Measurements from ENCODE around the gene CPLANE2.
"Not testable (repeated sequence)": the region's sequence is repeated elsewhere in the genome, so short reads cannot be mapped to it uniquely, and the experiment has no call there.

Gene CPLANE2

GRCh38 chr1:16248603-16249516 lies 11.9 kb upstream of the CPLANE2 start:
- DNase-seq = no peak

GRCh38 chr1:16248007-16248436 lies 11.0 kb upstream of the CPLANE2 start:
- DNase-seq = no peak

- DNase-seq = no peak
These were observed 10.5 kb upstream of the CPLANE2 start for GRCh38 chr1:16247441-16247840.

GRCh38 chr1:16246961-16247360 lies 10.0 kb upstream of the CPLANE2 start:
- DNase-seq = no peak

- not testable (repeated sequence) for DNase-seq
These were observed 9.3 kb upstream of the CPLANE2 start for GRCh38 chr1:16246239-16246638.

- no peak for DNase-seq
These were observed 8.7 kb upstream of the CPLANE2 start for GRCh38 chr1:16245476-16246196.

DNA sequence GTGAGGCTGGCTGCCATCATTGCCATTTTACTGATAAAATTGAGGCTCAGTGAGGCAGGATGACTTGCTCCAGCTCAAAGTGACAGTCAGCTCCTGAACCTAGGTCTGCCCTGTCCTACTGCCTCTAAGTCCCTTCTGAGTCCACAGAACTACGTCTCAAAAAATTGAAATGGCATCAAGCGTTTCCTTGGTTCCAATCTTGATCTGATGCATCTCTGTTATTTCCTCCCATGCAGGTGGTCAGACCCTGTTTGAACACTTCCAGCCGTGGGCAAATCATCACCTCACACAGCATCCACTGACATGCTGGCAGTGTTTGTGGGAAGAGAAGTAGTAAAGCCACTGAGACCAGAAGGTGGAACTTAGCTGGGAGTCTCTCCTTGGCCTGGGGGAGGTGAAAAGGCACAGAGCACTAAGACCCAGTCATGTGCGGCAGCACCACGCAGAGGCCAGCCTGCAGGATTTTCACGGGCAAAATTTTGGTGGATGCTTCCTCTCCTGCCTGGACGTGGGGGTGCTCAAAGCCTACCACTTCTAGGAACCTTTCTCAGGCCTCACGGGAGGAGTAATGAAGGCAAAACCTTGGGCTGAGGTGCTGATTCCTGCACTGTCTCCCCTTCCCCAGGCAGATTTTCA lies 7.8 kb upstream of the CPLANE2 start:
- DNase-seq = no peak

- peak; percentile 60 for DNase-seq
These were observed 7.1 kb upstream of the CPLANE2 start for GRCh38 chr1:16243936-16244649.

DNA sequence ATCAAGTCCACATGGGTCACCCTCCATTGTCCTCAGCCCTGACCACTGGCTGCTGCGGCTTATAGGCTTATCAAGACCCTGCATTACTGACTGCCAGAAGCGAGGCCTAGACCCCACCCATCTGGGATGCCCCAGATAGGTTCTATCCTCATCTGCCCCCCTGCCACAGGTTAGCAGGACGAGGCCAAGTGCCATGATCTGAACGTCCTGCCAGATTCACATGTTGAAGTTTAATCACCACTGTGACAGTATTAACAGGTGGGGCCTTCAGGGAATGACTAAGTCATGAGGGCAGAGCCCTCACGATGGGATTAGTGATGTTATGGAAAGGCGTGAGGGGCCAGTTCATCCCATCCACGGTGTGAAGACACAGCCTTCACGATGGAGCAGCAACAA lies 6.2 kb upstream of the CPLANE2 start:
- no peak for DNase-seq

DNA sequence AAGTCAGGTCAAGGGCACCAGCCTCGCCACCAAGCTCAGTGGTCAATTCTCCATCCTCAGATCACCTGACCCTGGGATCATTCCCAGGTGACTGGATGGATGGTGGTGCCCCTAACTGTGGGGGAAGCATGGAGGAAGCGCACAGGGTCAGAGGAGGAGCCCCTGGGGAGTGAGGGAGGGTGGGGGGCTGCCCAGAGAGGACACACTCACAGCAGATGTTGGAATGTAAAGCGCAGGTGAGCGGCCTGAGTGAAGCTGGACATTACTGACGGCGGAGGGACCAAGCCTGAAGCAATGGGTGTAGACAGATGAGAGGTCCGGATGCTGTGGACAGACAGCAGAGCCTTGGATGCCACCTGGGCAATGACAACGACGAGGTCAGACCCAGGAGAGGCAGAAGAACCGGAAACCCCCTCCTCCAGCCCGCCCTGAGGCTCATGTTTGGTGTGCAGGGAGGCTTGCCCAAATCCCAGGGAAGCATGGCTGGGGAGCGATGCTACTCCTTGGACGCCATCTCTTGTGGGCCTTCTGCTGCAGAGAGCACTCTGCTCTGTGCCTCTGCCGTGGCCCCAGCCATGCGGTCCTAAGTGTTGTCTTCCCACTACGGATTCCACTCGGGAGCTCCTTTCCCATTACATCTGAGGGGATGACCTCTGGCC lies 5.7 kb upstream of the CPLANE2 start:
- no peak for DNase-seq

DNA sequence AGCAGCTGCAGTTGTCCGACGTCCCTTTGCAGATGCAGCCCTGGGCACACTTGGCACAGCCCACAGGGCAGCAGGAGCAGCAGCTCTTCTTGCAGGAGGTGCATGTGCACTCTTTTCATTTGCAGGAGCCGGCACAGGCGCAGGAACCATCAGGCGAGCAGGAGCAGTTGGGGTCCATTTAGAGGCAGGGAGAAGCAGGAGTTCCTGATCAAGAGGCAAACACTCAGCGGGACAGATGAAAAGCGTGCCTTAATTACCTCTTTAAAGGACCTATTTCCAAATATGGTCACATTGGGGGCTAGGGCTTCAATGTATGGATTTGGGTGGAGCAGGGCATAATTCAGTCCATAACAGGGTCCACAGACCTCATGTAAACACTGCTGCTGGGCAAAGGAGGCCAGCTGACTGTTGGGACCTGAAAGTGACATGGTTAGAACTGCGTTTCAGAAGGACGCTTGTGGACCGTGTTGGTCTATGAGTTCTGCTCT lies 4.3 kb upstream of the CPLANE2 start:
- no peak for DNase-seq

DNA sequence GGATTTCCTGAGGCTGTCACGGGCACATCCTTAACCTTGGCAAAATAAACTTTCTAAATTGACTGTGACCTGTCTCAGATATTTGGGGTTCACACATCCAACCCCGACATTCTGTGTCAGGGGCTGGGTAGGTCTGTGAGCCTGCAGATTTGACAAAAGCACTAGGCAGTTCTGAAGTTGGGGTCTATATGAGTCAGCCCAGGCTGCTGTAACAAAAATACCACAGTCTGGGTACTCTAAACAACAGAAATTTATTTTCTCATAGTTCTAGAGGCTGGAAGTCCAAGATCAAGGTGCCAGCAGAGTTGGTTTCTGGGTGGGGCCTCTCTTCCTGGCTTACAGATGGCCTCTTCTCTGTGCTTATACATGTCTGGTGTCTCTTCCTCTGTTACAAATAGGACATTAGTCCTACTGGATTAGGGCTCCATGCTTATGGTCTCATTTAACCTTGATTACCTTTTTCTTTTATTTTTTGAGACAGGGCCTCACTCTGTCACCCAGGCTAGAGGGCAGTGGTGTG lies 3.0 kb upstream of the CPLANE2 start:
- no peak for DNase-seq

GRCh38 chr1:16237343-16237830 lies 404 bp upstream of the CPLANE2 start:
- DNase-seq = no peak

GRCh38 chr1:16235944-16236510 lies 956 bp downstream of the CPLANE2 start:
- peak; percentile 37 for DNase-seq

DNA sequence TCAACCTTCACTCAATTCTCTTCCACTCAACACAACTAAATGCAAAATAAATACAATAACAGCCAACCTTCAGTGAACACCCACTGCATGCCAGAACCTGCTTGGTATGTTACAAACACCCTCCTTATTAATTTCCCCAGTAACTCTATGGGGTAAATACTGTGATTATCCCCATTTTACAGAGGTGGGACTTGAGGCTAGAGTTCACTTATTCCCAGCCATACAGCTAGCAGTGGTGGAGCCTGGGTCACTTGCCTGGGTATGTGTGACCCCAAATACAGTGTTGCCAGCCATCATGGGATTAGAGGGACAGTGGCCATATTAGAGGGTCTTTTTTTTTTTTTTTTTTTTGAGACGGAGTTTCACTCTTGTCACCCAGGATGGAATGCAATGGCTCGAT lies 1.6 kb downstream of the CPLANE2 start:
- DNase-seq = no peak

- no peak for DNase-seq
These were observed 3.6 kb downstream of the CPLANE2 start for GRCh38 chr1:16233431-16233830.

GRCh38 chr1:16232316-16232710 lies 4.7 kb downstream of the CPLANE2 start:
- no peak for DNase-seq

GRCh38 chr1:16231331-16232315 lies 5.4 kb downstream of the CPLANE2 start:
- DNase-seq = no peak

DNA sequence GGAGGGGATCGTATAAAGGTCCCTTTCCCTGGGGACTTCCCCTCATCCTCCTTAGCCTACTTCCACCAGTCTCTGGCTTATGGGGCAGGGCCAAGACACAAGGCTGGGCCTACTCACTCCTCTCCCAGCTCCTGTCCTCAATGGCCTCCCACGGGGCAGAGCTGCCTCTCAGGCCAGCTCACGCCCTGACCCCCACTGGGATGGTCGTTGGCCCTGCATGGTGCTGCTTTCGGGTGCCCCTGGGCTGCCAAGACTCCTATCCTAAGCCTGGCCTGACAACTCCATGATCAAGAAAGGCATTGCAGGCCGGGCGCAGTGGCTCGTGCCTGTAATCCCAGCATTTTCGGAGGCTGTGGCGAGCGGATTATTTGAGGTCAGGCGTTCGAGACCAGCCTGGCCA lies 6.2 kb downstream of the CPLANE2 start:
- no peak for DNase-seq

Data from activated effector memory CD4-positive, alpha-beta T cell treated with Interleukin-2 at 50 U/mL for 16 hours (primary cell).